A673 (cell line): ENCODE results near the gene VDAC1.

Experiments used
- EZH2 ChIP-seq: fragments of 200-600 bp; sonication (generic); IDR thresholded peaks from 2 replicates; pipeline ENCODE4 v1.6.1; 2017; ENCODE audit warnings: borderline replicate concordance, low read depth, mild to moderate bottlenecking, mixed read lengths, antibody characterized with exemption, low read length; ENCODE audit not compliant: poor library complexity, severe bottlenecking
- TF ChIP-seq, protein P1 (sequence below): fragments of 300-800, 200-600 bp; sonication (generic); conservative IDR thresholded peaks from 2 replicates; pipeline ENCODE4 v1.5.1; 2017; ENCODE audit warnings: low read depth, mild to moderate bottlenecking, antibody characterized with exemption, low read length, moderate library complexity, mixed read lengths

GRCh38 chr5:133934822-133935666 is 69.7 kb downstream of the VDAC1 start:
- TF ChIP-seq, protein P1, sequence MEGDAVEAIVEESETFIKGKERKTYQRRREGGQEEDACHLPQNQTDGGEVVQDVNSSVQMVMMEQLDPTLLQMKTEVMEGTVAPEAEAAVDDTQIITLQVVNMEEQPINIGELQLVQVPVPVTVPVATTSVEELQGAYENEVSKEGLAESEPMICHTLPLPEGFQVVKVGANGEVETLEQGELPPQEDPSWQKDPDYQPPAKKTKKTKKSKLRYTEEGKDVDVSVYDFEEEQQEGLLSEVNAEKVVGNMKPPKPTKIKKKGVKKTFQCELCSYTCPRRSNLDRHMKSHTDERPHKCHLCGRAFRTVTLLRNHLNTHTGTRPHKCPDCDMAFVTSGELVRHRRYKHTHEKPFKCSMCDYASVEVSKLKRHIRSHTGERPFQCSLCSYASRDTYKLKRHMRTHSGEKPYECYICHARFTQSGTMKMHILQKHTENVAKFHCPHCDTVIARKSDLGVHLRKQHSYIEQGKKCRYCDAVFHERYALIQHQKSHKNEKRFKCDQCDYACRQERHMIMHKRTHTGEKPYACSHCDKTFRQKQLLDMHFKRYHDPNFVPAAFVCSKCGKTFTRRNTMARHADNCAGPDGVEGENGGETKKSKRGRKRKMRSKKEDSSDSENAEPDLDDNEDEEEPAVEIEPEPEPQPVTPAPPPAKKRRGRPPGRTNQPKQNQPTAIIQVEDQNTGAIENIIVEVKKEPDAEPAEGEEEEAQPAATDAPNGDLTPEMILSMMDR = no peak
- TF ChIP-seq EZH2 = no peak
